PC-3 (cell line): Measurements from ENCODE around the gene CCNE1. TPM values are rescaled to one million over a fixed set of nuclear protein-coding genes. Genes with fewer than 3 reads are reported as not detected.
"Not testable (repeated sequence)": the region's sequence is repeated elsewhere in the genome, so short reads cannot be mapped to it uniquely, and the experiment has no call there.

ENCODE experiments used
- ATAC-seq: fragments of 200-7000 bp; cut with Tn5 transposase; 2 replicates; pipeline ENCODE4 v1.9.1; 2020; ENCODE audit warnings: mild to moderate bottlenecking, moderate library complexity
- BruUV-seq: library from RNA; stranded (reverse); fragments of 400-500 nt; replicated peaks from 2 replicates; lab custom pipeline; 2021; lab: Mats Ljungman, UMichigan
- CTCF ChIA-PET: fragments of 300-600 bp; sonication (Branson Sonifier 250); formaldehyde crosslinking; loops from one replicate; lab custom pipeline; 2022; ENCODE audit warnings: antibody characterized with exemption; lab: Charles Lee
- POLR2A ChIA-PET: fragments of 300-600 bp; sonication (Branson Sonifier 250); formaldehyde crosslinking; loops from one replicate; lab custom pipeline; 2022; ENCODE audit warnings: antibody characterized with exemption; ENCODE audit not compliant: unreplicated experiment; lab: Charles Lee
- DNase-seq: peaks from one replicate; pipeline ENCODE4 v3.0.0-alpha.2; 2015
- H2AFZ ChIP-seq: fragments of 300-600 bp; sonication (generic); 2 replicates; pipeline ENCODE4 v1.6.0; 2016; ENCODE audit warnings: antibody characterized with exemption, low read length
- H3F3A ChIP-seq: fragments of 300-600 bp; sonication (generic); one replicate; pipeline ENCODE4 v1.6.0; 2017; ENCODE audit warnings: antibody characterized with exemption, low read length, control low read depth, mild to moderate bottlenecking; ENCODE audit not compliant: unreplicated experiment
- H3K27ac ChIP-seq: fragments of 300-600 bp; sonication (generic); 2 replicates; pipeline ENCODE4 v1.5.1; 2016; ENCODE audit warnings: mild to moderate bottlenecking, low read length
- H3K27me3 ChIP-seq: fragments of 300-600 bp; sonication (generic); 2 replicates; pipeline ENCODE4 v1.6.1; 2016; ENCODE audit warnings: low read length, mixed read lengths
- H3K36me3 ChIP-seq: fragments of 300-600 bp; sonication (generic); 2 replicates; pipeline ENCODE4 v1.6.1; 2016; ENCODE audit warnings: low read depth, mixed run types, low read length, mixed read lengths
- H3K4me1 ChIP-seq: fragments of 300-600 bp; sonication (generic); 2 replicates; pipeline ENCODE4 v1.5.1; 2016; ENCODE audit warnings: low read length; ENCODE audit not compliant: insufficient read depth
- H3K4me2 ChIP-seq: fragments of 300-600 bp; sonication (generic); 2 replicates; pipeline ENCODE4 v1.6.0; 2016; ENCODE audit warnings: low read length
- H3K4me3 ChIP-seq: fragments of 300-600 bp; sonication (generic); 2 replicates; pipeline ENCODE4 v1.5.1; 2016; ENCODE audit warnings: mild to moderate bottlenecking, low read length, mixed read lengths
- H3K79me2 ChIP-seq: fragments of 300-600 bp; sonication (generic); 2 replicates; pipeline ENCODE4 v1.6.1; 2017; ENCODE audit warnings: low read length, mixed read lengths
- H3K9ac ChIP-seq: fragments of 300-600 bp; sonication (generic); 2 replicates; pipeline ENCODE4 v1.6.0; 2016; ENCODE audit warnings: mild to moderate bottlenecking, low read length
- H3K9me2 ChIP-seq: fragments of 300-600 bp; sonication (generic); replicated peaks from 2 replicates; pipeline ENCODE4 v1.6.1; 2016; ENCODE audit warnings: mixed run types, low read length, mixed read lengths
- H3K9me3 ChIP-seq: fragments of 300-600 bp; sonication (generic); 2 replicates; pipeline ENCODE4 v1.6.1; 2016; ENCODE audit warnings: low read length, mixed read lengths
- H4K20me1 ChIP-seq: fragments of 300-600 bp; sonication (generic); 2 replicates; pipeline ENCODE4 v1.6.1; 2016; ENCODE audit warnings: low read length, mixed read lengths
- EZH2 ChIP-seq: fragments of 300-600 bp; sonication (generic); IDR thresholded peaks from one replicate; pipeline ENCODE4 v1.6.1; 2017; ENCODE audit warnings: antibody characterized with exemption, mild to moderate bottlenecking, low read length; ENCODE audit not compliant: unreplicated experiment
- EZH2phosphoT487 ChIP-seq: fragments of 300-600 bp; sonication (generic); IDR thresholded peaks from 2 replicates; pipeline ENCODE4 v1.6.1; 2018; ENCODE audit warnings: mild to moderate bottlenecking, antibody characterized with exemption, low read length, borderline replicate concordance
- intact Hi-C: fragments of 100-400 bp; cut with micrococcal nuclease; formaldehyde crosslinking; loops from 2 replicates; pipeline ENCODE4 v1.9.0; 2023
- total RNA-seq: library from RNA; depleted of rRNA; stranded (reverse); fragments of >200 nt; gene quantifications from 2 replicates; pipeline ENCODE4 v1.2.3, GENCODE V29; 2014
- TF ChIP-seq, protein P1 (sequence below): fragments of 300-600 bp; sonication (generic); conservative IDR thresholded peaks from 2 replicates; pipeline ENCODE4 v1.5.1; 2017; ENCODE audit warnings: antibody characterized with exemption, low read depth, mild to moderate bottlenecking, low read length

CCNE1 gene
- total RNA-seq, 1 experiment from 2014 or later, result 10.9 TPM

- Histone ChIP-seq H2AFZ (no peak overlapping the region), H3K27ac (no peak overlapping the region), H4K20me1 (no peaks in the 10 kb centered on the region), H3K4me3 (no peak overlapping the region), H3K36me3 (no peaks in the 10 kb centered on the region), H3K27me3 (no peaks in the 10 kb centered on the region), H3K9me3 (no peaks in the 10 kb centered on the region), H3K9ac (no peak overlapping the region), H3K4me2 (no peak overlapping the region), H3F3A (no peaks in the 10 kb centered on the region), H3K79me2 (no peaks in the 10 kb centered on the region), H3K9me2 (no peaks in the 10 kb centered on the region), H3K4me1 (no peaks in the 10 kb centered on the region)
- no TSS peak for BruUV-seq
- ChIA-PET POLR2A (no interaction called here), CTCF (no interaction called here)
- TF ChIP-seq EZH2phosphoT487 (no peak), EZH2 (no peak)
- TF ChIP-seq, protein P1, sequence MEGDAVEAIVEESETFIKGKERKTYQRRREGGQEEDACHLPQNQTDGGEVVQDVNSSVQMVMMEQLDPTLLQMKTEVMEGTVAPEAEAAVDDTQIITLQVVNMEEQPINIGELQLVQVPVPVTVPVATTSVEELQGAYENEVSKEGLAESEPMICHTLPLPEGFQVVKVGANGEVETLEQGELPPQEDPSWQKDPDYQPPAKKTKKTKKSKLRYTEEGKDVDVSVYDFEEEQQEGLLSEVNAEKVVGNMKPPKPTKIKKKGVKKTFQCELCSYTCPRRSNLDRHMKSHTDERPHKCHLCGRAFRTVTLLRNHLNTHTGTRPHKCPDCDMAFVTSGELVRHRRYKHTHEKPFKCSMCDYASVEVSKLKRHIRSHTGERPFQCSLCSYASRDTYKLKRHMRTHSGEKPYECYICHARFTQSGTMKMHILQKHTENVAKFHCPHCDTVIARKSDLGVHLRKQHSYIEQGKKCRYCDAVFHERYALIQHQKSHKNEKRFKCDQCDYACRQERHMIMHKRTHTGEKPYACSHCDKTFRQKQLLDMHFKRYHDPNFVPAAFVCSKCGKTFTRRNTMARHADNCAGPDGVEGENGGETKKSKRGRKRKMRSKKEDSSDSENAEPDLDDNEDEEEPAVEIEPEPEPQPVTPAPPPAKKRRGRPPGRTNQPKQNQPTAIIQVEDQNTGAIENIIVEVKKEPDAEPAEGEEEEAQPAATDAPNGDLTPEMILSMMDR, result no peak
- ATAC-seq, result no peak
- no peak for DNase-seq
- intact Hi-C loops, result no loop called here
Observed at GRCh38 chr19:29798774-29799497, 12.9 kb upstream of the CCNE1 start.

- ATAC-seq (no peak), DNase-seq (no peak)
- H3K36me3 ChIP-seq, result no peaks in the 10 kb centered on the region
- H2AFZ ChIP-seq, result no peak overlapping the region
- H3F3A ChIP-seq, result no peaks in the 10 kb centered on the region
- no peaks in the 10 kb centered on the region for H3K4me1 ChIP-seq
- ChIA-PET POLR2A (no interaction called here), CTCF (no interaction called here)
- no peaks in the 10 kb centered on the region for H4K20me1 ChIP-seq
- no peak overlapping the region for H3K9ac ChIP-seq
- intact Hi-C loops, result no loop called here
- H3K27me3 ChIP-seq, result no peaks in the 10 kb centered on the region
- H3K4me2 ChIP-seq, result no peak overlapping the region
- BruUV-seq, result no TSS peak
- TF ChIP-seq, protein P1, result no peak
- no peak for TF ChIP-seq EZH2phosphoT487
- no peak for TF ChIP-seq EZH2
- no peak overlapping the region for H3K27ac ChIP-seq
- no peak overlapping the region for H3K4me3 ChIP-seq
- H3K79me2 ChIP-seq, result no peaks in the 10 kb centered on the region
- H3K9me2 ChIP-seq, result no peaks in the 10 kb centered on the region
- no peaks in the 10 kb centered on the region for H3K9me3 ChIP-seq
Observed at GRCh38 chr19:29800100-29800825, 11.5 kb upstream of the CCNE1 start.

GRCh38 chr19:29803951-29804350 lies 7.8 kb upstream of the CCNE1 start:
- CTCF ChIA-PET, BruUV-seq: not testable (repeated sequence)

More at GRCh38 chr19:29803951-29804350, 7.8 kb upstream of the CCNE1 start:
- H3F3A ChIP-seq, ATAC-seq, H3K9me2 ChIP-seq, H4K20me1 ChIP-seq, DNase-seq, H2AFZ ChIP-seq, POLR2A ChIA-PET, H3K27ac ChIP-seq, H3K36me3 ChIP-seq, H3K4me2 ChIP-seq, H3K4me1 ChIP-seq, H3K9ac ChIP-seq, H3K9me3 ChIP-seq, H3K27me3 ChIP-seq, intact Hi-C loops, H3K4me3 ChIP-seq, H3K79me2 ChIP-seq: not testable (repeated sequence)
